ENCODE data around the gene QTRT2. TPM values are rescaled to one million over a fixed set of nuclear protein-coding genes. Genes with fewer than 3 reads are reported as not detected.

QTRT2 gene
- total and polyA plus RNA-seq, 9 of the 15 experiments (the other 6 are each of a cell fraction or from before 2014, with no cell fraction given) = 10.2 to 25.1 (median 17.3) TPM

- no peak for TF ChIP-seq ZKSCAN8 (CRISPR knock-in tag; IDR thresholded peaks at IDR 0.05)
- no peak for TF ChIP-seq ZBTB33 (CRISPR knock-in tag; IDR thresholded peaks at IDR 0.05)
- TF ChIP-seq BCLAF1 (IDR thresholded peaks at IDR 0.05; ENCODE audit: borderline replicate concordance in 1 of 2, control insufficient read depth in 1 of 2, low read depth in 2 of 2, low read length in 1 of 2) = no peak
- no peak for TF ChIP-seq TOE1 (IDR thresholded peaks at IDR 0.05; ENCODE audit: borderline replicate concordance)
- no peak for TF ChIP-seq TOE1 (CRISPR knock-in tag; IDR thresholded peaks at IDR 0.05; ENCODE audit: borderline replicate concordance, low read depth)
- TF ChIP-seq GATAD2A (IDR thresholded peaks at IDR 0.05) = no peak
- TF ChIP-seq HDAC3 (IDR thresholded peaks at IDR 0.05; ENCODE audit: borderline replicate concordance, partially characterized antibody) = no peak
- TF ChIP-seq CHCHD3 (CRISPR knock-in tag; IDR thresholded peaks at IDR 0.05) = no peak
- no peak for TF ChIP-seq NR2C1 (IDR thresholded peaks at IDR 0.05)
- no peak for TF ChIP-seq NR2C1 (tag; IDR thresholded peaks at IDR 0.05)
- TF ChIP-seq MLLT1 (IDR thresholded peaks at IDR 0.05) = no peak
- no peak for TF ChIP-seq PHB2 (IDR thresholded peaks at IDR 0.05; ENCODE audit: low read depth)
- no peak for TF ChIP-seq EZH2 (IDR thresholded peaks at IDR 0.05; ENCODE audit: borderline replicate concordance, low read depth, low read length)
- TF ChIP-seq ZBTB17 (CRISPR knock-in tag; IDR thresholded peaks at IDR 0.05) = no peak
- no TSS peak for BruUV-seq (replicated peaks)
- ATAC-seq (no peak), FAIRE-seq (no peak), DNase-seq (ENCODE audit: extremely low read depth in 1 of 4, low spot score in 3 of 4) (no peak)
- intact Hi-C loops (cut with micrococcal nuclease) = no loop called here
- Histone ChIP-seq H3K79me2 (ENCODE audit: control insufficient read depth, insufficient read depth, low read length) (no peaks in the 10 kb centered on the region), H3K36me3 (ENCODE audit: control insufficient read depth, insufficient read depth, low read length) (no peaks in the 10 kb centered on the region), H3K9me3 (replicated peaks; ENCODE audit: control insufficient read depth, insufficient read depth, low read depth, low read length) (no peaks in the 10 kb centered on the region), H3K4me2 (ENCODE audit: insufficient read depth, low read length) (no peak overlapping the region), H3K27ac (ENCODE audit: extremely low read depth, low read depth, low read length) (no peak overlapping the region), H2AFZ (ENCODE audit: low read depth, low read length) (no peak overlapping the region), H3K9ac (ENCODE audit: insufficient read depth in 1 of 2, low read depth in 2 of 2, low read length in 2 of 2) (no peak overlapping the region), H4K20me1 (replicated peaks; ENCODE audit: control insufficient read depth, insufficient read depth, low read length) (no peaks in the 10 kb centered on the region), H3K27me3 (ENCODE audit: control insufficient read depth in 2 of 2, insufficient read depth in 2 of 2, low read length in 2 of 2) (no peaks in the 10 kb centered on the region; a peak in 2 of 5 replicates), H3K4me3 (no peak overlapping the region), H3K9me1 (ENCODE audit: control insufficient read depth, insufficient read depth, low read length) (no peaks in the 10 kb centered on the region), H3K4me1 (replicated peaks in 1 of 2; ENCODE audit: control insufficient read depth in 2 of 2, insufficient read depth in 2 of 2, low read length in 2 of 2) (no peaks in the 10 kb centered on the region)
- POLR2A ChIA-PET = no interaction called here
- 0% methylated on average over 5 of the region's 6 CpGs for WGBS (ENCODE audit: insufficient coverage, low coverage, missing lambda C conversion rate)
- in situ Hi-C loops (cut with MboI) = no loop called here
- CTCF ChIA-PET (ENCODE audit: low intra/inter-chr PET ratio) = no interaction called here
These were observed 56.2 kb downstream of the QTRT2 start for GRCh38 chr3:114112696-114113095.

Data from K562 (cell line).